GM23248 (cell line): Measurements from ENCODE around the gene SAP30BP.

Experiments
- EZH2 ChIP-seq: fragments of 200-600 bp; sonication (generic); IDR thresholded peaks from 2 replicates; pipeline ENCODE4 v1.6.1; 2018; ENCODE audit warnings: antibody characterized with exemption, mild to moderate bottlenecking; ENCODE audit not compliant: insufficient read depth, poor library complexity, severe bottlenecking
- EZH2phosphoT487 ChIP-seq: fragments of 200-600 bp; sonication (generic); IDR thresholded peaks from 2 replicates; pipeline ENCODE4 v1.6.1; 2018; ENCODE audit warnings: antibody characterized with exemption, moderate library complexity, mild to moderate bottlenecking, low read depth; ENCODE audit not compliant: insufficient read depth

- no peak for TF ChIP-seq EZH2
- no peak for TF ChIP-seq EZH2phosphoT487
Observed at GRCh38 chr17:75630071-75630917, 36.8 kb upstream of the SAP30BP start.
